GM19395 (cell line): ENCODE measurements around the gene IKBKE.
A peak's percentile ranks its signal among the peaks of the same experiment; 100 is the strongest.

Source experiments
- ATAC-seq: cut with Tn5 transposase; IDR thresholded peaks from one replicate; pipeline ENCODE4 v1.9.1; 2021; ENCODE audit warnings: mild to moderate bottlenecking, moderate library complexity; ENCODE audit not compliant: unreplicated experiment

The IKBKE gene

DNA sequence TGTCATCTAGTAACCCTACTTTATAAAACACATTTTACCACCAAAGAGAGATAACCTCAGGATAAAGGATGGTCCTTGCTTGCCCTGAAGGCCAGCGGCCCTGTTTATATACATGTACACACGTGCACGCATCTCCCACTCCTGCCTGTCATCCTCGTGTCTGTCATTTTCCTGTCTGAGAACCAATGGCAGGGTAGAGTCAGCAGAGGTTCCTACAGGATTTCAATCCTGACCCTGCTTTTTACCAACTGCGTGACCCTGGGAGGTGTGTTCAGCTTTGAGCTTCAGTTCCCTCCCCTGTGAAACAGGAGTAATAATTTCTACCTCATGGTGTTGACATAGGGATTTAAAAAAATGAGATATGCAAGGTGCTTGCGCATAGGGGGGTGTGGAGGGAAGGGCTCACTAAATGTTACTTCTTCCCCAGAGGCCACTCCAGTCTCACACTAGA, 24.8 kb downstream of the IKBKE start:
- no peak for ATAC-seq

DNA sequence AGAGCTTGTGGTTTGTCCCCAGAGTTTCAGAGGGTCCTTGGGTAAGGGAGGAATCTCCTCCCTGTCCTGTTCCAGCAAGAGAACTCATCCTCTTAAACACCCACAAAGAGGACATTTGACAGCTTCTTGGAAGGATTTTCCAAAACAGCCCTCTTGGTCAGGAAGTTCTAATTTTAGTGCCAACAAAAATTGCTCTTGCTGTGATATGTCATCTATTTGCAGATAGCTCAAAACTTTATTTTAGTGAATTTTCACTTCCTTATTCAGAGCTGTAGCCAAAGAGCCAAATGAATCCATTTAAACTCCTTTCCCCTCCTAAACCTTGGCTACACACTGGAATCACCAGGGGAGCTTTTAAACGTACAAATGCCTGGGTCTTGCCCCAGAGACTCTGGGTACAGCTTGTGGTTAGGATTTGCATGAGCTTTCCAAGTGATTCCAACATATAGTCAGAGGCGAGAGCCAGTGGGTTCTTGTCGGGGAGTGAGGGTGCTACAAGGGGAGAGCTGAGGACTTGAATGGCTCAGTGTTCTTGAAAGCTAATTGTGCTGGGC, 25.3 kb downstream of the IKBKE start:
- no peak for ATAC-seq

DNA sequence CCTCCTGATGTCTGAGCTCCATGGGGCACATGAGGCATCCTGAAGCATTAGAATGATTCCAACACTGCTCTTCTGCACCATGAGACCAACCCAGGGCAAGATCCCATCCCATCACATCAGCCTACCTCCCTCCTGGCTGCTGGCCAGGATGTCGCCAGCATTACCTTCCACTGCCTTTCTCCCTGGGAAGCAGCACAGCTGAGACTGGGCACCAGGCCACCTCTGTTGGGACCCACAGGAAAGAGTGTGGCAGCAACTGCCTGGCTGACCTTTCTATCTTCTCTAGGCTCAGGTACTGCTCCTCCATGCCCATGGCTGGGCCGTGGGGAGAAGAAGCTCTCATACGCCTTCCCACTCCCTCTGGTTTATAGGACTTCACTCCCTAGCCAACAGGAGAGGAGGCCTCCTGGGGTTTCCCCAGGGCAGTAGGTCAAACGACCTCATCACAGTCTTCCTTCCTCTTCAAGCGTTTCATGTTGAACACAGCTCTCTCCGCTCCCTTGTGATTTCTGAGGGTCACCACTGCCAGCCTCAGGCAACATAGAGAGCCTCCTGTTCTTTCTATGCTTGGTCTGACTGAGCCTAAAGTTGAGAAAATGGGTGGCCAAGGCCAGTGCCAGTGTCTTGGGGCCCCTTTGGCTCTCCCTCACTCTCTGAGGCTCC, 26.0 kb downstream of the IKBKE start:
- no peak for ATAC-seq

DNA sequence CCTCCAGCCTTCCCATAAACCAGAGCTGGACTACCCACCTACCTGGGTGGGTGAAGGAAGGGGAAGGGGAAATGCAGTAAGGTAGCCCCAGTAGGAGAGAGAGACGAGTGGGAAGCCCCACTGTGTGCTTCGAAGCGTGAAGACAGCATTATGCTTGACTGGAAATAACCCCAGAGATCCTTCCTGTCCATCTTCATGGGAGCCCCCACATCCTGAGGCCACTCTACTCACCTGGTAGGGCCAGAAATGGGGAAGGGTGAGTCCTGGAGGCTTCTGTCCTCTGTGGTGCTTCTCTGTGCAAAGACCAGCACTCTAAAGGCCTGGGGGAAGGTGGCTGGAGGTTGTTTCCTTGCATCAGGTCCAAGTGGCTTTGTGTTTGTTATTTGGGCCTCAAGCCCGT, 27.1 kb downstream of the IKBKE start:
- no peak for ATAC-seq

DNA sequence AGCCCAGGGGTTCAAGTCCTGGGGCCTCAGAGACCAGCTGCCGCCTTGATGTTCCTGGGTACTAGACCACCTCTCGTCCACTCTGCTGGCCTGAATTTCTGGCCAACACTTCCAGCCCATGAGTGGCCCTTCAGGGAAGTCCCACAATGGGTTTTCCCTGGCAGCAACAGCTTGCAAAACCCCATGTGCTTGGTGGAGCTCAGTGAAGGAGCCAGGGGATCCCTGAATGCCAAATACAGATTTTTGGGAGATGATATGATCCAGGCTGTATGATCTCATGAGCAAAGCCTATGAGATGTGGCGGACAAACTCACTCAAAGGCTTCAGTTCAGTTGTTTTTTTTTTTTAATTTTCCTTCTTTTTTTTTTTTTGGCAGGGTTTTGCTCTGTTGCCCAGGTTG, 27.5 kb downstream of the IKBKE start:
- no peak for ATAC-seq

DNA sequence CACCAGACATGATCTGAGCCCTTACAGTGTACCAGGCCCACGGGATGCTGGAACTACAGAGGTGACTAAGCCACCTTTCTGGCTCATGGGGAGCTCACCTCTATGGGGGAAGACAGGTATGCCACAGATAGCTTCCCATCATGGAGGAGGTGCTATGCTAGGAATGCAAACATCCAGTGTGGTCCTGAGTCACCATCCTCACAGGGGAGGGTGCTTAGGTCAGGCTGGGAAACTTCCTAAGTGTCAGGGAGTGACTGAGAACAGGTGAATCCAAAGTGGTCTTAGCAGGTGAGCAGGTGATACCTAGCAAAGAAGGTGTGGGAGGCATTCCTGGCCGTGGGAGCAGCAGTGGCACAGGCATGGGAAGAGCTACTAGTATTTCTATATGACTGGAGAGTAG, 28.4 kb downstream of the IKBKE start:
- no peak for ATAC-seq

DNA sequence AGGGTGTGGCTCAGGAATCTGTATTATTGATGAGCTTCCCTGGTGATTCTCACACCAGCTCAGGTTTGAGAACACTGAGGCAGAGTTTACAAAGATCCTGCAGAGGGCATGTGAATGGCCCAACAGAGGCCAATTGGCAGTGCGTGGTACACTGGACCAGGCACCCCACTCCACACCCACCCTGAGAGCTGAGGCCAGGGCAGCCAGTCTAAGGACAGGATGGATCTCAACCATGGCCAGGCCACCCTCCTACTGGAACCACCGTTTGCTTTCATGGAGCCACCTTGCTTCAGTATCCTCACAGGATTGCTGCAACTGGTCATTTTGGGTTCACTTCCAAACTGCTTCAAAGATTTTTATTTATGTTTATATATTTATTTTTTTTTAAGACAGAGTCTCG, 29.8 kb downstream of the IKBKE start:
- ATAC-seq: no peak

DNA sequence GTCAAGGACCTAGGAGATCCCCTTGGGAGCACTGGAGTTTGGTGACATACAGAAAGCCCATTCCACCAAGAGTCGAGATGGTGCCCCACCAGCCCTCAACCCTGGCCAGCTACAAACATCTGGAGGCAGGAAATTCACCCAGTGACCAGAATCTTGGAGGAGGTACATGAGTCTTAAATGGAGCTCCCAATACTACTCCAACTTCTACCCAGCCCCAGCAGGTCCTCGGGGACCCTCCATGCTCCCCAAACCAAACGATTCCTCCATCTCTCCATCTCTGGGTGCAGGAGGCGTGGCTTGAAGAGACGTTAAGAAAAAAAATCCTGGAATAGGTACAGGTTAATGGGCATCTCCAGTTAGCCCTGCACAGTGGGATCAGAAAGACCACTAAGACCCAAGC, 31.6 kb downstream of the IKBKE start:
- no peak for ATAC-seq

DNA sequence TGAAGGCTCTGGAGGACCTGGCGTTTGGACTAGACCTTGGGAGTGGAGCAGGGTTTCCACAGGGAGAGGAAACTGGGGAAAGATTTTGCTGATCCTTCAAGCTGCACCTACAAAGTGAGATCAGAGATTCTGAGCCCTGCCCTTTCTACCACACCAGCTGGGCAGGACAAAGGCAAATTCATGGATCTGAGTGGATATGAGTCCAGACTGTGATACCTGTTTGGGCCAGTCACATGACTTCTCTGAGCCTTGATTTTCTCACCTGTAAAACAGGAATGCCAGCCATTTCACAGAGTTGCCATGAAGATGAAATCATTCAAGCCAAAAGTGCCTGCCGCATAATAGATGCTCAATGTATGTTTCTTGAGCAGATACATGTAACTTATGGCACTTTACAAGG, 32.1 kb downstream of the IKBKE start:
- ATAC-seq: no peak

DNA sequence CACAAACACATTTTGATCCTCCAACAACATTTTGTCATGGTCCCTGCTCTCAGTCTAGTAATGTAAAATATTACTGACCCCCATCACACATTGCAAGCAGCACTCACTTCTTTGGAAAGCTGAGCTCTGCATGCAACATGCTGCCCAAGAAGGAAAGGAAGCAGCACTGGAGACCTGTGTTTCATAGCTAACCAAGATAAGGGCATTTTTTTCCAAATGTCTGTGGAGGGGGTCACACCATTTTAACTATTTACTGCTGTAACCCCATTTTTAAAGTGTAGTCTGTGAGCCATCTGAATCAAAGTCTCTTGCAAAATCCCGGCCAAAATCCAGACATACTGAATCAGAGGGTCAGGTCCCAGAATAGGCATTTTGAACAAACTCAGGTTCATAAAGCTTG, 32.5 kb downstream of the IKBKE start:
- ATAC-seq: no peak

DNA sequence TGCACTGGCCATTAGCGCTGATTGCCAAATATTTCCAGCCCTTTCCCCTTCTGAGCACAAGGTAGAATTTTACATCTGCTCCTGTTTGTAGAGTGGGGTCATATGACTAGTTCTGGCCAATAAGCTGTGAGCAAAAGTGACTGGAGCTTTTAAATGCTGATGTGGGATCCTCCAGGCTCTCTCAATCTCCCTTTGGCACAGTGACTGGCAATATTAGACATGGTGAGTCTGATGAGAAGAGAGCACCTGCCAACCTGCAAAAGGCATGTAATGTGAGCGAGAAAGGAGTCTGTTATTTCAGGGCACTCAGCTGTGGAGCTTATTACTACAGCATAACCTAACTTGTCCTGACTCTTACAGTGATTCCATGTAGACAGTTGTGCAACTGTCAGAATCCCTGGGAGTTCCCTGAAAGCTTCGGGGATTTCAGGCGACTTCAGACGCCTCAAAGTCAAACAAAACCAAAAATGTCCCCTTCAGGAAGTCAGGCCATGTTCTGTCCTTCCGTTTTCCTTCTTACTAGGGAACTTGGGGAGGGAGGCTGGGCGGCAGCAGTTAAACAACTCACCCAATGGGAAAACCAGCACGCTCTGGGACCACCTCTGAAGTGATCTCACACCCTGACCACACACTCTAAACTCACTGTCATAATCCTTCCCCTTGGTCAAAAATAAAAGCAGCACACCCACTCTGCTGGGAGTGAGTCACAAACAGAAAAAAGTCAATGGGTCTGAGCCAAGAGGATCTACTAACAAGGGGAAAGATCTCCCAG, 33.5 kb downstream of the IKBKE start:
- ATAC-seq: peak; percentile 66

DNA sequence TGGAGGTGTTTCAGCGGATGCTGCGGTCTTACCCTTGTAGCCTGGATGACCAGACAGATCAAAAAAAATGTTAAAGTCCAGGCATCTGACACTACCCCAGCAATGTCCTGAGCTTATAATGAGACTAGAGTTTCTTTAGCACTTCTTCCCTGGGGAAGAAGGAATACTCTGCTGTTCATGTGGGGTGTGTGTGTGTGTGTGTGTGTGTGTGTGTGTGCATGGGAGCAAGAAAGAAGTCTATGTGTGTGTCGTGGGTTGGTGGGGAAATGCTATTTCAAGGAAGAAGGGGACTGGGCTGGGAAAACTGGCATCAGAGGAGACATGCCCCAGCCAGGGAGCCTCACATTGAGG, 34.1 kb downstream of the IKBKE start:
- ATAC-seq: no peak

DNA sequence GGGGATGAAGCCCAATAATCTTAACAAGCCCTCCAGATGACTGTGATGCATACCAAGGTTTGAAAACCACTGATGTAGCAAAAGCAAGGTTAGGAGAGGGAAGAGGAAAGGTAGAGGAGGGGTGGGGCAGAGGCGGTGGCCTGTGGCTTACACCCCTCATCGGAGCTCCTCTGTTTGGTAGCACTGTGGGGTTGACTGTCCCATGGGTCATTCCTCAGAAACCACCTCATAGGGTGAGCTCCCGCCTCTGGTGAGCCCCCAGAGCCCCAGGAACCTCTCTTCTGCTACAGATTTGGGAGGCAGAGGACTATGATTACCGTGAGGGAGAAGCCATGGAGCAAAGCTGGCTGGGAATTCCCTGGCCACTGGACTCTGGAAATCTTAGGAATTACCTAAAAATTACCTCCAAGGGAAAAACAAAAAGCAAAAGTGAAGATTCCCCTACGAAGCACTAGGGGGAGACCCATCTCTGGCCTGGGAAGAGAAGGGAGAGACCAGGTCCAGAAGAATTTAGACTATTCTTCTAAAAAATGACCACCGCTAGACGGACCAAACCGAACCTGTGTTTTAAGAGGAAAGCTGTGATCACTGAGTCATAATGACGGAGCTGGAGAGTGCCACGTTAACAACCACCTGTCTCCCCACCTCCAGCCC, 35.6 kb downstream of the IKBKE start:
- ATAC-seq: no peak

DNA sequence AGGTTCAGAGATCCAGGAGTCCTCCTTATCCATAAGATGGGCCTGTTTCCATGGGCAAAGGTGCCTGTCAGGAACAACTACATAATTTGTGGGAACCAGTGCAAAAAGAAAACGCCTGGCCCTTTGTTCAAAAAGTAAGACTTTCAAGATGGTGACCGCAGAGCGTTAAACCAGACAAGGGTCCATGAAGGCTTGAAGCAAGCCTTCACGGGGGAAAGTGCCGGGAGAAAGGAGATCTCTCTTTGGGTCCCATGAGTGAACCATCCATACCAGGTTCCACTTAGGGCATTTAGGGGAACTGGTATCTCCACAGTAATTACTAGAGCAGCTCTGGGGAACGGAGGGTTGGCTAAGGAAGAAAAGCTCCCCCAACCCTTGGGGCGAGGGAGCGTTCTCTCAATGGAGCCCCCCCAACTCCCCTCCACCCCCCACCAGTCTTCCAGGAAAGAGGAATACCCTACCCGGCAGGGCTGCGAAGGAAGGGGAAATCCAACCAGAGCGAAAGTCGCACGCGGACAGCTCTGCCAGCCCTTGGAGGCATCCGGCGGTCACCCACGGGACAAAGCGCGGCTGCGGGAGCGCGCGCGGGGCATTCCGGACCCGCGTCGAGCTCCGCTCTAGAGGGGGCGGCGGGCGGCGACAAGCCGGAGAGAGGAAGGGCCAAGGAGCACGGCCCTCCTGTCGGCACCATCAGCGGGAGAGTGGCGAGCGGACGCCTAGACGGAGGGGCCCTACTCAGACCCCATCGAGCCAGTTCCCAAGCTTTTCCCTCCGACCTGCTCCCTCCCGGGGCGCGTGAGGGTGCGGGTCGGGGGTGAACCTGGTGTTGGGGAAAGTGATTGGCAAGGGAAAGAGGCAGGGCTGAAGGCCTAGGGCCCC, 36.4 kb downstream of the IKBKE start:
- ATAC-seq: peak; percentile 25

DNA sequence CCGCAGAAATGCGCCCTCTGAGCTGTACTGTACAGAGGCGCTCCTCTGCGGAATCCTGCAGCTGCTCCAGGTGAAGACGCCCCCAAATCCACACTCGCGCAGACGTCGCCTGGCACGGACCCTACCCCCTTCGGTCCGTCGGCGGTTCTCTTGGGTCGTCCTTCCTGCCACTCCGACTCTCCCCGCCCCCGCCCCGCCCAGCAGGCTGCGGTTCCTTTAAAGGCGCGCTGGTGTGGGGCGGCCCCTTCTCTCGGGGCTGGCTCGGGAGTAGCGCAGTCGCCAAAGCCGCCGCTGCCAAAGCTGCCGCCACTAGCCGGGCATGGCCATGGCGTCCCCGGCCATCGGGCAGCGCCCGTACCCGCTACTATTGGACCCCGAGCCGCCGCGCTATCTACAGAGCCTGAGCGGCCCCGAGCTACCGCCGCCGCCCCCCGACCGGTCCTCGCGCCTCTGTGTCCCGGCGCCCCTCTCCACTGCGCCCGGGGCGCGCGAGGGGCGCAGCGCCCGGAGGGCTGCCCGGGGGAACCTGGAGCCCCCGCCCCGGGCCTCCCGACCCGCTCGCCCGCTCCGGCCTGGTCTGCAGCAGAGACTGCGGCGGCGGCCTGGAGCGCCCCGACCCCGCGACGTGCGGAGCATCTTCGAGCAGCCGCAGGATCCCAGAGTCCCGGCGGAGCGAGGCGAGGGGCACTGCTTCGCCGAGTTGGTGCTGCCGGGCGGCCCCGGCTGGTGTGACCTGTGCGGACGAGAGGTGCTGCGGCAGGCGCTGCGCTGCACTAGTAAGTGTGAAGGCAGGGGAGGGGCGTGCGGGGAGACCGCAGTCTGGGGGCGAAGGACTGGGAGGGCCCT, 37.2 kb downstream of the IKBKE start, which contains the start of gene RASSF5:
RASSF5 (plus strand) TSS at position 248 of the 846 bp plus-strand sequence; CDS start at position 320, 72 bp downstream.
- ATAC-seq: peak; percentile 65

DNA sequence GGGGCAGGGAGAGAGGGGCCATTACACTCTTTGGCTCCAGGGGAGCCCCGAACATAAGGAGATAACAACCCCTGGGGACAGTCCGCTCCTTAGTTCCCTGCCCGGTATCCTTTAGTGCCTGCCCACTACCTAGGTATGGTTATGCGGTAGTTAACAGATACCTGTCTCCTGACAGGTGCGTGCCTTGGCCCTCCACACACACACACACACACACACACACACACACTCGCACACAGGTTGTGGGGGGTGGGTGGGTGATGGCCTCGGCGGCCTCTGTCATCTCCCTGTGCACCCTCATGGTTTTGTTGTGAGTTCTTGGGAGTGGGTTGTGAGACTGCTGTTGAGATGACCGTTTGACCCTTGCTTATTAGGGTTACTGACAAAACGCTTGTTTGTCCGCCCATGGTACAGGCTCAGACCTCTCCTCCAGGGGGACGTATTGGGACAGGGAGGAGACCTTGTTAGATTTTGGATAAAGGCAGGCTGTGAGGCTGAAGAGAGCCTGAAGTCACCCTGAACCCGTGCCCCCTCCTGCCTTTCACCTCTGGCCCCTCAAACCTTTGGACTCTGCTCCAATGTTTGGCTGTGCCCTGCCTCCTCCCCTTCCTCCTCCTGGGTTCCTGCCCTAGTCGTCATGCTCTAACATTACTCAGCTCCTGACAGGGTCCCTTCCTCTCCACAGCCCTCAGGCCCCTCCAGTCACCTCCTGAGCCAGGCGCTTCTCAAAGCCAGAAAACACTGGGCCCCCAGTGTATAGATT, 38.0 kb downstream of the IKBKE start:
- no peak for ATAC-seq

DNA sequence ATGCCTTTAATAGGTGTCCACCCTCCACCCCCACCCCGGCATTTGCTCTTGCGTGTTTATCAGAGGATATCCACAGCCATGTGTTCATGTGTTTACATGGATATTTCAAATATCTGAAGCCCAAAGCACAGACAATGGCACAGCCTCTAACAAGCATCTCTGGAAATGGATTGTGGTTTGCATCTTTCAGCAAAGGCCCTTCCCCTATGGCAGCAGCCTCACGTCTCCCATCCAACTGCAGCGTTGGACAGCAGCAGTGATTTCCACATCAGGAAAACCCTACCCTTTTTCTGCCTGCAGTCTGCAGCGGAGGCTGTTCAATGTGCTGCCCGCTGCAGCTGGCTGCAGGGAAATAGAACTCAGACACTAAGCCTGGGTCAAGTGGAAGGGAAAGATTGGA, 38.7 kb downstream of the IKBKE start:
- no peak for ATAC-seq

DNA sequence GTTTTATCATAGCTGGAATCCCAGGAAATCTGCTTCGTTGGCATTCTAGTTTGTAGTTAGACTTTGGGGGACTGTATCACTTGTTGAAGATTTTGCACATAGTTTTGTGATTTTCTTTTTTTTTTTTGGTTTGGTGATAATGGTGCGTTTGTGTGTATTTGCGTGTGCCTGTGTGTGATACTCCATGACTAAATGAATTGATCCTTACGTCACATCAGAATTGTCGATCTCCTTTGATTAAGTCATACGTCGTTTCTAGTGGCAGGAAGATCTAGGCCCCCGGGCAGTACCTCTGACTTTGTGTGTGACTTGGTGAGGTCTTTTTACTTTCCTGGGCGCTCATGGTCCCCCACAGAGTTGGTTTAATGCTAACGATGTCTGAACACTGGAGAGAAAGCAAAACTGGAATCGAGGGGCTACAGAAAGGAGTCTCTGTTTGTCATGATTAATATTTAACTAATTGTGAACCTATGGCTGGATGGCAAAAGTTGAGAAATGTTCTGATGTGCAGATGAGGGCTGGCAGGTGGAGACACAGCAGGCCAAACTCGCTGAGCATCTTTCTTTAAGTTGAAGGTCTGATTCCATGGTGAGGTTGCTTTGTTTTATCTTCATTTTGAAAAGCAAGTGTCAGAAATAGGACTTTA, 39.5 kb downstream of the IKBKE start:
- ATAC-seq: no peak

DNA sequence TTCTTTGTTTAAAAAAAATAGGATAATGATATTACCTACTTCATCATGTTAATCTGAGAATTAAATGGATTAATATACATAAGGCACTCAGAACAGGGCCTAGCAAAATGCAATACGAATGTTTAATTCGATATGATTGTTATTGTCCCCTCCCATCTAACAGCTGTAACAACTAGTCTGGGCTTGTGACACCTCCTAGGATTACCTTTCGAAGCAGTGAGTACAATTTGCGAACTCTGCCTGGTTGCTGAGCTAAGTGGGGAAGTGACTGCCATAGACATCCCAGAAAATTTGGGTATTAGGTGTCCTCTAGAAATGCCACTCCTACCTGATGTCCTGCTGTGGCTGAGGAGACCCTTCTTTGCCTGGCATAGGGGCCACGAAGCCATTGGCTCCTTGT, 40.1 kb downstream of the IKBKE start:
- no peak for ATAC-seq
